Neural progenitor cell (in vitro differentiated cells): ENCODE results near the gene ZSWIM6. TPM values are rescaled to one million over a fixed set of nuclear protein-coding genes. Genes with fewer than 3 reads are reported as not detected.

Source experiments
- DNase-seq: peaks from one replicate; pipeline ENCODE4 v3.0.0-alpha.2; 2016; ENCODE audit warnings: low spot score
- H2AFZ ChIP-seq: fragments of 200-600 bp; sonication (generic); replicated peaks from 2 replicates; pipeline ENCODE4 v1.6.1; 2016; ENCODE audit warnings: antibody characterized with exemption
- H3F3A ChIP-seq: fragments of 200-600 bp; sonication (generic); 2 replicates; pipeline ENCODE4 v1.6.1; 2016; ENCODE audit warnings: antibody characterized with exemption, low read depth
- H3K27ac ChIP-seq: fragments of 200-600 bp; sonication (generic); 2 replicates; pipeline ENCODE4 v1.5.1; 2016; ENCODE audit warnings: mild to moderate bottlenecking
- H3K27me3 ChIP-seq: fragments of 200-600 bp; sonication (generic); 2 replicates; pipeline ENCODE4 v1.6.1; 2016; ENCODE audit warnings: mild to moderate bottlenecking, moderate library complexity
- H3K36me3 ChIP-seq: fragments of 200-600 bp; sonication (generic); 2 replicates; pipeline ENCODE4 v1.5.1; 2016
- H3K4me1 ChIP-seq: fragments of 200-600 bp; sonication (generic); 2 replicates; pipeline ENCODE4 v1.6.1; 2016; ENCODE audit warnings: mixed run types
- H3K4me2 ChIP-seq: fragments of 200-600 bp; sonication (generic); 2 replicates; pipeline ENCODE4 v1.6.1; 2016
- H3K4me3 ChIP-seq: fragments of 200-600 bp; sonication (generic); 2 replicates; pipeline ENCODE4 v1.5.1; 2016
- H3K79me2 ChIP-seq: fragments of 200-600 bp; sonication (generic); 2 replicates; pipeline ENCODE4 v1.6.1; 2016; ENCODE audit warnings: low read depth
- H3K9ac ChIP-seq: fragments of 200-600 bp; sonication (generic); 2 replicates; pipeline ENCODE4 v1.6.1; 2016
- H3K9me3 ChIP-seq: fragments of 200-600 bp; sonication (generic); 2 replicates; pipeline ENCODE4 v1.5.1; 2016; ENCODE audit warnings: low read depth
- H4K20me1 ChIP-seq: fragments of 200-600 bp; sonication (generic); 2 replicates; pipeline ENCODE4 v1.6.1; 2016; ENCODE audit warnings: low read depth
- H3K27ac Mint-ChIP-seq: 3 replicates; pipeline ENCODE4 v1.8.0; 2021; ENCODE audit warnings: mixed read lengths
- H3K27me3 Mint-ChIP-seq: 2 replicates; pipeline ENCODE4 v1.8.0; 2022; ENCODE audit warnings: low read depth, mild to moderate bottlenecking, inconsistent platforms, moderate library complexity, mixed read lengths; ENCODE audit not compliant: insufficient read depth
- H3K36me3 Mint-ChIP-seq: 3 replicates; pipeline ENCODE4 v1.8.0; 2021; ENCODE audit warnings: mixed read lengths
- H3K4me1 Mint-ChIP-seq: 3 replicates; pipeline ENCODE4 v1.8.0; 2021; ENCODE audit warnings: mixed read lengths
- H3K4me3 Mint-ChIP-seq: 3 replicates; pipeline ENCODE4 v1.8.0; 2021; ENCODE audit warnings: mild to moderate bottlenecking, moderate library complexity, mixed read lengths
- H3K9me3 Mint-ChIP-seq: 3 replicates; pipeline ENCODE4 v1.8.0; 2020; ENCODE audit warnings: mixed read lengths
- EZH2 ChIP-seq: fragments of 200-600 bp; sonication (generic); IDR thresholded peaks from 2 replicates; pipeline ENCODE4 v1.6.1; 2017; ENCODE audit warnings: antibody characterized with exemption, mild to moderate bottlenecking, moderate library complexity
- EZH2phosphoT487 ChIP-seq: fragments of 200-600 bp; sonication (generic); IDR thresholded peaks from 2 replicates; pipeline ENCODE4 v1.6.1; 2017; ENCODE audit warnings: antibody characterized with exemption
- total RNA-seq: library from RNA; depleted of rRNA; stranded (reverse); fragments of >200 nt; gene quantifications from 2 replicates; pipeline ENCODE4 v1.2.3, GENCODE V29; 2015; ENCODE audit warnings: low replicate concordance
- TF ChIP-seq, protein P1 (sequence below): fragments of 200-600 bp; sonication (generic); IDR thresholded peaks from 2 replicates; pipeline ENCODE4 v1.5.1; 2017; ENCODE audit warnings: antibody characterized with exemption, mild to moderate bottlenecking

ZSWIM6 gene
- total RNA-seq, 1 donor from 2014 or later, result 32.2 TPM

GRCh38 chr5:61477788-61478187, 145.7 kb downstream of the ZSWIM6 start:
- Histone ChIP-seq H3K36me3 (peaks cover 3% of the 10 kb centered on the region), H3K9ac (no peak overlapping the region), H3F3A (peaks cover 3% of the 10 kb centered on the region), H2AFZ (no peak overlapping the region), H3K4me1 (peaks cover 8% of the 10 kb centered on the region), H3K27me3 (no peaks in the 10 kb centered on the region), H3K27ac (no peak overlapping the region), H4K20me1 (peaks cover 67% of the 10 kb centered on the region), H3K9me3 (no peaks in the 10 kb centered on the region), H3K4me3 (no peak overlapping the region), H3K4me2 (no peak overlapping the region), H3K79me2 (peaks cover 39% of the 10 kb centered on the region)
- Mint-ChIP-seq H3K36me3 (peaks cover 58% of the 10 kb centered on the region), H3K4me3 (no peak overlapping the region), H3K27ac (no peak overlapping the region), H3K9me3 (peaks cover 6% of the 10 kb centered on the region), H3K4me1 (peaks cover 7% of the 10 kb centered on the region), H3K27me3 (no peaks in the 10 kb centered on the region)
- TF ChIP-seq, protein P1, sequence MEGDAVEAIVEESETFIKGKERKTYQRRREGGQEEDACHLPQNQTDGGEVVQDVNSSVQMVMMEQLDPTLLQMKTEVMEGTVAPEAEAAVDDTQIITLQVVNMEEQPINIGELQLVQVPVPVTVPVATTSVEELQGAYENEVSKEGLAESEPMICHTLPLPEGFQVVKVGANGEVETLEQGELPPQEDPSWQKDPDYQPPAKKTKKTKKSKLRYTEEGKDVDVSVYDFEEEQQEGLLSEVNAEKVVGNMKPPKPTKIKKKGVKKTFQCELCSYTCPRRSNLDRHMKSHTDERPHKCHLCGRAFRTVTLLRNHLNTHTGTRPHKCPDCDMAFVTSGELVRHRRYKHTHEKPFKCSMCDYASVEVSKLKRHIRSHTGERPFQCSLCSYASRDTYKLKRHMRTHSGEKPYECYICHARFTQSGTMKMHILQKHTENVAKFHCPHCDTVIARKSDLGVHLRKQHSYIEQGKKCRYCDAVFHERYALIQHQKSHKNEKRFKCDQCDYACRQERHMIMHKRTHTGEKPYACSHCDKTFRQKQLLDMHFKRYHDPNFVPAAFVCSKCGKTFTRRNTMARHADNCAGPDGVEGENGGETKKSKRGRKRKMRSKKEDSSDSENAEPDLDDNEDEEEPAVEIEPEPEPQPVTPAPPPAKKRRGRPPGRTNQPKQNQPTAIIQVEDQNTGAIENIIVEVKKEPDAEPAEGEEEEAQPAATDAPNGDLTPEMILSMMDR, result no peak
- TF ChIP-seq EZH2 (no peak), EZH2phosphoT487 (no peak)
- DNase-seq, result no peak

DNA sequence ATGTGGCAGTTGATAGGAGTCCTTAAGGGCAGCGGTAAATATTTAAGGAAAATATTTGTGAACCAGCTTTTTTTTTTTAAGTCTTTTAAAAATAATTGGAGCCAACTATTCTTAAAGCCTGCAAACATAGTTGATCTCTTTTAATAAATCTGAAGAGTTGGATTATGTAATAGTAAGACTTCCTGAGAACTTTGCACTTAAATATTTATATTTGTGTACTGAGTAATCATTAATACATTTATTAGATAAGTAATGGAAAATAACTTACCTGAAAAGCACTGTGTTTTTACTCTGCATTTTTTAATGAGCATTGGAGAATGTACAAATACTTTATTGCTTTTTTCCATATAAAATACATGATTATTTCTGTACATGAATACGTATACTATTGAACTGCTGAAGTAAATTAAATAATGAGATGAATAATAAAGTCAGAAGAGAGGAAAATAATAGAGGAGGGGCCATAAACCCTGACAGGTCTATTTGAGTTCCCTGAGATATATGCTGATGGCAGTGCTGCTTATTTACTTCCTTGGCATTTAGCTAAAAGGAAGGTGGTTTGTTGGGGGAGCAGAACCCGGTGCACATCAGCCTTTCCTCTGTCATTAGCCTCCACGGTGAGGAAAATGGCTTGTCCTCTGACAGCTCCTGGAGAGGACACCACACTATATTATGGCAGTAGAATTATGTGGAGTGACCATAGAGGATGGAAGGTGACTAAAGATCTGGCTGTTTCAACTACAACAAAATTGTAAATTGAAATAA, 148.0 kb downstream of the ZSWIM6 start:
- peaks cover 7% of the 10 kb centered on the region for H3K4me1 Mint-ChIP-seq
- no peak for DNase-seq
- TF ChIP-seq, protein P1, result no peak
- TF ChIP-seq EZH2, result no peak
- no peak for TF ChIP-seq EZH2phosphoT487
- H3K4me2 ChIP-seq, result no peak overlapping the region
- peaks cover 8% of the 10 kb centered on the region for H3K4me1 ChIP-seq
- no peak overlapping the region for H3K9ac ChIP-seq
- peaks cover 3% of the 10 kb centered on the region for H3K27me3 Mint-ChIP-seq
- H3K36me3 ChIP-seq, result no peaks in the 10 kb centered on the region
- no peak overlapping the region for H3K4me3 ChIP-seq
- peaks cover 41% of the 10 kb centered on the region for H3K79me2 ChIP-seq
- H3K27me3 ChIP-seq, result no peaks in the 10 kb centered on the region
- peaks cover 12% of the 10 kb centered on the region for H3K9me3 Mint-ChIP-seq
- H3K27ac Mint-ChIP-seq, result no peak overlapping the region
- H3K27ac ChIP-seq, result no peak overlapping the region
- peaks cover 3% of the 10 kb centered on the region for H3F3A ChIP-seq
- H4K20me1 ChIP-seq, result peaks cover 69% of the 10 kb centered on the region
- peaks cover 61% of the 10 kb centered on the region for H3K36me3 Mint-ChIP-seq
- H3K9me3 ChIP-seq, result no peaks in the 10 kb centered on the region
- no peak overlapping the region for H3K4me3 Mint-ChIP-seq
- no peak overlapping the region for H2AFZ ChIP-seq

GRCh38 chr5:61482980-61483379, 150.9 kb downstream of the ZSWIM6 start:
- Histone ChIP-seq H3K79me2 (peaks cover 66% of the 10 kb centered on the region), H3K4me1 (peaks cover 8% of the 10 kb centered on the region), H3K4me2 (no peak overlapping the region), H3K9ac (no peak overlapping the region), H3K36me3 (no peaks in the 10 kb centered on the region), H3F3A (peaks cover 3% of the 10 kb centered on the region), H3K27me3 (no peaks in the 10 kb centered on the region), H3K4me3 (no peak overlapping the region), H3K27ac (no peak overlapping the region), H4K20me1 (peaks cover 52% of the 10 kb centered on the region), H3K9me3 (no peaks in the 10 kb centered on the region), H2AFZ (no peak overlapping the region)
- TF ChIP-seq EZH2 (no peak), EZH2phosphoT487 (no peak)
- TF ChIP-seq, protein P1, result no peak
- Mint-ChIP-seq H3K27ac (no peak overlapping the region), H3K36me3 (peaks cover 63% of the 10 kb centered on the region), H3K9me3 (peaks cover 31% of the 10 kb centered on the region), H3K4me3 (no peak overlapping the region), H3K27me3 (peaks cover 3% of the 10 kb centered on the region), H3K4me1 (peaks cover 7% of the 10 kb centered on the region)
- no peak for DNase-seq
